Thyroid gland (tissue), 4 donors: ENCODE data around the gene FNDC3B. TPM values are rescaled to one million over a fixed set of nuclear protein-coding genes. Genes with fewer than 3 reads are reported as not detected.
"Not testable (repeated sequence)": the region's sequence is repeated elsewhere in the genome, so short reads cannot be mapped to it uniquely, and the experiment has no call there.

Experiments used
- DNase-seq, 2 donors: peaks; one replicate each; pipeline ENCODE4 v3.0.0-alpha.2; 2019
- H3K27ac ChIP-seq, 3 donors: fragments of 200-600 bp; sonication (generic); 1 replicate in 2 of 3; 2 replicates in 1 of 3; pipeline ENCODE4 v1.5.1; 2016 to 2019; ENCODE audit warnings: mild to moderate bottlenecking in 1 of 3, moderate library complexity in 1 of 3
- H3K27me3 ChIP-seq: fragments of 200-600 bp; sonication (generic); one replicate; pipeline ENCODE4 v1.5.1; 2019
- H3K36me3 ChIP-seq, 2 donors: fragments of 200-600 bp; sonication (generic); one replicate each; pipeline ENCODE4 v1.5.1; 2016 to 2019
- H3K4me1 ChIP-seq, 2 donors: fragments of 200-600 bp; sonication (generic); one replicate each; pipeline ENCODE4 v1.5.1; 2017 to 2019
- H3K4me3 ChIP-seq, 3 donors: fragments of 200-600 bp; sonication (generic); replicated peaks in 1 of 3; 1 replicate in 2 of 3; 2 replicates in 1 of 3; pipeline ENCODE4 v1.5.1; 2016; ENCODE audit warnings: mild to moderate bottlenecking in 1 of 3
- H3K9me3 ChIP-seq: fragments of 200-600 bp; sonication (generic); one replicate; pipeline ENCODE4 v1.5.1; 2017
- CTCF ChIP-seq, 6 experiments: fragments of 200-600 bp in 3 of 6; fragments of 450-650 bp in 3 of 6; sonication (generic) in 3 of 6; IDR thresholded peaks; one replicate each; pipeline ENCODE4 v1.5.1; 2016 to 2019; ENCODE audit warnings: antibody characterized with exemption in 6 of 6, mild to moderate bottlenecking in 2 of 6, inconsistent platforms in 1 of 6, moderate library complexity in 1 of 6
- POLR2A ChIP-seq, 2 donors: fragments of 450-650 bp; IDR thresholded peaks; one replicate each; pipeline ENCODE4 v1.6.1; 2017; ENCODE audit warnings: antibody characterized with exemption in 2 of 2, mild to moderate bottlenecking in 2 of 2, moderate library complexity in 1 of 2
- WGBS, 2 donors: methylation state at CpG; one replicate each; pipeline ENCODE4 v1.1.5; 2017; 5-methylcytosine and 5-hydroxymethylcytosine counted together
- intact Hi-C: fragments of 100-400 bp; cut with DNase I; formaldehyde crosslinking; loops from one replicate; pipeline ENCODE4 v1.15.1; 2023
- total RNA-seq, 4 donors: library from RNA; depleted of rRNA; stranded (reverse); fragments of >200 nt; gene quantifications; one replicate each; pipeline ENCODE4 v1.2.3, GENCODE V29; 2016

FNDC3B gene
- total RNA-seq, 4 donors from 2014 or later: 118 to 172 (median 146) TPM

- no peak overlapping the region for H3K27ac ChIP-seq
- intact Hi-C loops: no loop called here
- H3K4me3 ChIP-seq: no peak overlapping the region
- WGBS, 2 donors: 84 to 86% methylated on average over 4 of the region's 4 CpGs
- no peaks in the 10 kb centered on the region for H3K9me3 ChIP-seq
- peaks cover 18 to 27% of the 10 kb centered on the region in 2 donors for H3K4me1 ChIP-seq
- TF ChIP-seq CTCF (IDR thresholded peaks at IDR 0.05) (no peak), POLR2A (IDR thresholded peaks at IDR 0.05) (no peak)
- no peaks in the 10 kb centered on the region for H3K27me3 ChIP-seq
- no peaks in the 10 kb centered on the region for H3K36me3 ChIP-seq
- no peak for DNase-seq
These were observed 47.8 kb downstream of the FNDC3B start for GRCh38 chr3:172087198-172087597.

- H3K36me3 ChIP-seq: no peaks in the 10 kb centered on the region
- TF ChIP-seq POLR2A (IDR thresholded peaks at IDR 0.05): no peak
- intact Hi-C loops: no loop called here
- H3K27ac ChIP-seq: no peak overlapping the region
- peaks cover 18 to 27% of the 10 kb centered on the region in 2 donors for H3K4me1 ChIP-seq
- no peaks in the 10 kb centered on the region for H3K27me3 ChIP-seq
- no peak overlapping the region for H3K4me3 ChIP-seq
- H3K9me3 ChIP-seq: no peaks in the 10 kb centered on the region
- WGBS, 2 donors: 72 to 73% methylated on average over 7 of the region's 7 CpGs
- no peak for DNase-seq
These were observed 48.5 kb downstream of the FNDC3B start for GRCh38 chr3:172087602-172088580.

- no peaks in the 10 kb centered on the region for H3K9me3 ChIP-seq
- DNase-seq: no peak
- no peak overlapping the region for H3K27ac ChIP-seq
- no peak overlapping the region for H3K4me3 ChIP-seq
- WGBS, 2 donors: 81 to 86% methylated on average over 4 of the region's 4 CpGs
- H3K36me3 ChIP-seq: no peaks in the 10 kb centered on the region
- H3K27me3 ChIP-seq: no peaks in the 10 kb centered on the region
- H3K4me1 ChIP-seq: peaks cover 18 to 27% of the 10 kb centered on the region in 2 donors
- intact Hi-C loops: no loop called here
- TF ChIP-seq POLR2A (IDR thresholded peaks at IDR 0.05) (no peak), CTCF (IDR thresholded peaks at IDR 0.05) (no peak)
These were observed 49.9 kb downstream of the FNDC3B start for GRCh38 chr3:172089250-172089649.

GRCh38 chr3:172090035-172090434 lies 50.7 kb downstream of the FNDC3B start:
- Histone ChIP-seq H3K9me3 (no peaks in the 10 kb centered on the region), H3K4me3 (no peak overlapping the region), H3K36me3 (no peaks in the 10 kb centered on the region), H3K27ac (no peak overlapping the region), H3K4me1 (peaks cover 18 to 32% of the 10 kb centered on the region in 2 donors), H3K27me3 (no peaks in the 10 kb centered on the region)
- TF ChIP-seq CTCF (IDR thresholded peaks at IDR 0.05) (no peak), POLR2A (IDR thresholded peaks at IDR 0.05) (no peak)
- 80 to 81% methylated on average over 4 of the region's 4 CpGs for WGBS, 2 donors
- intact Hi-C loops: no loop called here
- no peak for DNase-seq

- no peak overlapping the region for H3K4me3 ChIP-seq
- TF ChIP-seq POLR2A (IDR thresholded peaks at IDR 0.05): no peak
- no peak for TF ChIP-seq CTCF (IDR thresholded peaks at IDR 0.05)
- H3K27ac ChIP-seq: no peak overlapping the region
- WGBS, 2 donors: 94 to 96% methylated on average over 5 of the region's 5 CpGs
- peaks cover 17 to 51% of the 10 kb centered on the region in 2 donors for H3K4me1 ChIP-seq
- DNase-seq: no peak
- no peaks in the 10 kb centered on the region for H3K9me3 ChIP-seq
- intact Hi-C loops: no loop called here
- H3K27me3 ChIP-seq: no peaks in the 10 kb centered on the region
- no peaks in the 10 kb centered on the region for H3K36me3 ChIP-seq
These were observed 53.3 kb downstream of the FNDC3B start for GRCh38 chr3:172092658-172093057.

GRCh38 chr3:172093581-172094443 lies 54.4 kb downstream of the FNDC3B start:
- peaks cover 16 to 54% of the 10 kb centered on the region in 2 donors for H3K4me1 ChIP-seq
- DNase-seq, H3K27me3 ChIP-seq, intact Hi-C loops, H3K4me3 ChIP-seq, H3K9me3 ChIP-seq, H3K36me3 ChIP-seq, H3K27ac ChIP-seq: not testable (repeated sequence)
- 89% methylated on average over 12 of the region's 13 CpGs for WGBS, 2 donors
